Measurements from ENCODE around the gene MYO3A.

MYO3A gene, protein sequence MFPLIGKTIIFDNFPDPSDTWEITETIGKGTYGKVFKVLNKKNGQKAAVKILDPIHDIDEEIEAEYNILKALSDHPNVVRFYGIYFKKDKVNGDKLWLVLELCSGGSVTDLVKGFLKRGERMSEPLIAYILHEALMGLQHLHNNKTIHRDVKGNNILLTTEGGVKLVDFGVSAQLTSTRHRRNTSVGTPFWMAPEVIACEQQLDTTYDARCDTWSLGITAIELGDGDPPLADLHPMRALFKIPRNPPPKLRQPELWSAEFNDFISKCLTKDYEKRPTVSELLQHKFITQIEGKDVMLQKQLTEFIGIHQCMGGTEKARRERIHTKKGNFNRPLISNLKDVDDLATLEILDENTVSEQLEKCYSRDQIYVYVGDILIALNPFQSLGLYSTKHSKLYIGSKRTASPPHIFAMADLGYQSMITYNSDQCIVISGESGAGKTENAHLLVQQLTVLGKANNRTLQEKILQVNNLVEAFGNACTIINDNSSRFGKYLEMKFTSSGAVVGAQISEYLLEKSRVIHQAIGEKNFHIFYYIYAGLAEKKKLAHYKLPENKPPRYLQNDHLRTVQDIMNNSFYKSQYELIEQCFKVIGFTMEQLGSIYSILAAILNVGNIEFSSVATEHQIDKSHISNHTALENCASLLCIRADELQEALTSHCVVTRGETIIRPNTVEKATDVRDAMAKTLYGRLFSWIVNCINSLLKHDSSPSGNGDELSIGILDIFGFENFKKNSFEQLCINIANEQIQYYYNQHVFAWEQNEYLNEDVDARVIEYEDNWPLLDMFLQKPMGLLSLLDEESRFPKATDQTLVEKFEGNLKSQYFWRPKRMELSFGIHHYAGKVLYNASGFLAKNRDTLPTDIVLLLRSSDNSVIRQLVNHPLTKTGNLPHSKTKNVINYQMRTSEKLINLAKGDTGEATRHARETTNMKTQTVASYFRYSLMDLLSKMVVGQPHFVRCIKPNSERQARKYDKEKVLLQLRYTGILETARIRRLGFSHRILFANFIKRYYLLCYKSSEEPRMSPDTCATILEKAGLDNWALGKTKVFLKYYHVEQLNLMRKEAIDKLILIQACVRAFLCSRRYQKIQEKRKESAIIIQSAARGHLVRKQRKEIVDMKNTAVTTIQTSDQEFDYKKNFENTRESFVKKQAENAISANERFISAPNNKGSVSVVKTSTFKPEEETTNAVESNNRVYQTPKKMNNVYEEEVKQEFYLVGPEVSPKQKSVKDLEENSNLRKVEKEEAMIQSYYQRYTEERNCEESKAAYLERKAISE (N-terminal part only)

DNA sequence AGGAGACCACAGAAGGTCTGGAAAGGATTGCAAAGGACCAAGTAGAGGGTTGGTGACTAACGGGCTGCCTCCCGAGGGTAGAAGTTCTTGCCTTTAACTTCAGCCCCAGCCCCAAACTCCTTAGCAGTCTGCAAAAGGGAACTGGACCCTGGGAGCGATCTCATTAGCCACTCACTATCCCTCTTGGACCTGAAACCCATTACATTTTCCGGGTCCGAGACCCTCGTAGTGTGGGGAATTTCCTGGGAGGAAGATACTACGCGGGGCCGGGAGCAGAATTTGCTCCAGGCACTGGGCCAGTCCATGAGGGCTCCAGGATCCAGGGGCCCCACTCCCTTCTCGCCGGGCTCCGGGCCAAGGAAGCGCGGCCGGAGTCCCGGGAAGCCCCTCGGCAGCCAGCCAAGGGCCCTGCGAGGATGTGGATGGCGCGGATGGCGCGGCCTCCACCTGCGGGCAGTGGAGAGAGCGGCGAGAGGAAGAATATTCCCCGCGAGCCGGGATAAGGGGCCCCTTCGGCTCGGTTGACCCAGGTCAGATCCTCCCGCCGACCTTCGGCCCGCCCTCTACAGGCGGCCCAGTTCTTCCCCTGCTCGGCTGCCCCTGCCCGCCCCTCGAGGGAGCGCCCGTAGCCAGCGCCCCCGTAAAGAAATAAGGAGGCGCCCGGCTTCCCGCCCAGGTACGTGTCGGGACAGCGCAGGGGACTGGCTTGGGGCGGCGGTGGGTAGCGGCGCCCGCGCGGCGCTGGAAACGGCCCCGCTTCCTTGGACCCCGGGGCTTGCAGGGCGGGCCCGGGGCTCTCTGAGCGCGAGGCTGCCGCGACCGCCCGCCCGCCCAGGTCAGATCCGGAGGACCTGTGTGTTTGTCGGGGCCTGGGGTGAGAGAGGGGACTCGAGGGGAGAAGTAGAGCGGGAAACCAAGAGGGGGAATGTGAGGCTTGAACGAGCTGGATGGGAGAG lies at the start of gene MYO3A:
Gene MYO3A (plus strand): TSS at position 577 of the 956 bp plus-strand sequence. CDS start 17,882 bp downstream, outside the sequence.
- no peak for DNase-seq

DNA sequence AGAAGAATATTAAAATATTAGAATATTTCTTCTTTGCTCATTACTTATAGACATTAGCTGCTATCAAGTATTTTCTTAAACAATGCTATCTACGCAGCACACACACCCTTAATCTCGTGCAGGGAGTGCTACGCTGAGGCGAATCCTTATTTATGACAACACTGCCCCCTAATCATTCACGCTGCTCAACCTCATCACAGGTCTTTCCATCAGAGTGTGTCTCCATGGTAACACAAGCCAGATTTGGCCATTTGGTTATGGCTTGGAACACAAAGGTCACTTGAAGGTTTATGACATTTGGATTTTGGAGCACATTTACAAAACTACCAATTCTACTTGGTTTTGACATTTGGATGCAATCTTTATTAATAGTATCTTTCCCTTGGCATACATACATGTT lies 45.4 kb upstream of the MYO3A start:
- no peak for DNase-seq

DNA sequence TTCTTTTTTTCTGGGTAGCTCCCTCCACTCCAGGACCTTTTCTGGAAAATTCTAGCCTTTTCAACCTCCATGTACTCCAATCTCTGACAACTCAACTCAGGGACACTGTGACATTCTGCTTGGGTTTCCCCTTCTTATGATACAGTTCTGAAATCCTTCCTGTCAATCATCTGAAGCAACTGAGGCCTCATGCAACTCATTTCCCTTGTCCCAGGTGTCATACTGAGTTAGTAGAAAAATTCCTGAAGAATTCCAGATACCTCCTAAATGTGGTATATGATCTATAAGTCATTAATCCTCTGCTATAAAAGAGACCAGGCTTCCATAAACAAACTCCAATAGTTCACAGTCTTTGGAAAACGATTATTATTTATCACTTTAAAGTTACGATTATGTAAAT lies 43.0 kb upstream of the MYO3A start:
- DNase-seq, result no peak

DNA sequence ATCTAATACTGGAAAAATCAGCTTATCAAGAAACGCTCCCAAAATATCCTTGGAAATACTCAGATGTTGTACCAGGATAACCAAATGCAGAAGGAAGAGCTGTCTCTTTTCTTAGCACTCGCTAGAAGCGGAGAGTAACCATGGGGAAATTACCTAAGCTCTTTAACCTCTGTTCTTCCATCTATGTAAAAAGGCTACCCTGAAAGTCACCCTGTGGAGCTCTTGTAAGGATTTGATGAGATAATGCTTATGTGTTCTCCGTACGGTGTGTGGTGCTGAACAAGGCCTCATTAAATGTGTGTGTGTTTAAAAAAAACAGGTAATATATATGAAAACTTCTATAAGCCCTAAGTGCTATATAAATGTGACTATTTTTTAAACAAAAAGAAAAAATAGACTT lies 38.2 kb upstream of the MYO3A start:
- no peak for DNase-seq

DNA sequence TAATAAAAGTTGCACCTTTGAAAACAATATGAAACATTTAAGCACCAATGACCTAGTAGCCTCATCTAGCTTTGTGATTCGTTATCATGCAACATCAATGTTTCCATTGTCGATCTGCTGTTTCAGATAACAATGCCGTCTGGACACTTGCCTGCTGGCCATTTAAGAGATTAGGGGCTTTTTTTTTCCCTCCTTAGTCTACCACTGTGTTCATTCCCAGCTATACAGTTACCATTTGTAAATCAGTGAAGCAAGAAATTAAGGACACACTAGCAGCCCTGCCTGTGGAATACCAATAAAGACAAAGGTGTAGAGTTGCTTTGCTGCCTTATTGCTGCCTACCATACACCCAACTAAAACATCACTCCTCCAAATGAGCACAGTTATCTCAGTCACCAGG lies 37.6 kb upstream of the MYO3A start:
- DNase-seq, result no peak

DNA sequence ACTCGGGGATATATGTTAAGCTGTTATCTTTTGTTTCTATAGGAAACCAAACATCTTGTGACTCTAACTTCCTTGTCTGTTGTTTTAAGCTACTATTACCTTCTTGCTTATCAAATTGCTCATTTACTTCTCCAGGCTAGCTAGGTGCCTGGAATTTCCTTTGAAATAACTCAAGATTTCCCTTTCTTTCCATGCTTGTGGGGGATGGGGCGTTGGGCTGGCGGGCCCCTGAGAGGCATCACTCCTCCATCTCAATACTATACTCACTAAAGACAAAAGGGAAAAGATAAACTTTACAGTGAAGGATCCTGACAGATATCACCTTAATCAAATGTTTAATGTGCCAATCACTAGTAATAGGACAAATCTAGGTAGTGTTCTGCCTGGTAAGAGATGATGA lies 34.7 kb upstream of the MYO3A start:
- no peak for DNase-seq

DNA sequence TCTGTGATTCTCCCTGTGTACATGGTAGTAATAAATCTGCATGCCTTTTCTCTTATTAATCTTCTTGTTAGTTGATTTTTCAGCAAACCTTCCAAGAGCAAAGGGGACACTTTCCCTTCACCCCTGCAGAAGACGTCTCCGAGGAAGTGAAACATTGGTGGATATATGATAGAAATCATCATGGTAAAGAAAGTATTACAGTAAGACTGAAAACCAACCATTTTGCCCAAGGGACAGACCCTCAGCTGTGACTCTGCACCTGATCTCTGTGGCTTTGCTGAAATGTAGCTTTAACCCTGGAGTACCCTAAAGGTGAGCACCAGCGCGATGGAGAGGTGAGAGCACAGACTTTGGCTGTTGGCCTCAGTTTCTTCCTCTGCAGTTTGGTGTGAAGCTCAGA lies 32.8 kb upstream of the MYO3A start:
- no peak for DNase-seq

DNA sequence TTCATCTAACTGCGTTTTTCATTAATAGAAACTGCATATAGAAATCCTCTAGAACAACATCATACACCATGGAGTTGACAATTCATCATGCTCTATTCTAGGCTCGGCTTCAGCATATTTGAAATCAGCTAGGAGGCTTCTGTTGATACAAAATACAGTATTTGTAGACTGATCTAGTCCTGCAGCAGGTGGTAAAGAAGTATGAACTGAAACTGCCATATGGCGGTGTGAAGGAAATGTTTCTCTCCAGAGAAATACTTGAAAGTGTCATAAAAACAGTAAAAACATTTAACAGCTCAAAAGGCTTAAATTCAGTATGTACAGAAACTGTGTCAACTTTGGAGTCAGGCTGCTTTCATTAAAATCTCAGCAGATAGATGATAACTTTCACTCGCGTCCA lies 32.0 kb upstream of the MYO3A start:
- DNase-seq, result no peak

DNA sequence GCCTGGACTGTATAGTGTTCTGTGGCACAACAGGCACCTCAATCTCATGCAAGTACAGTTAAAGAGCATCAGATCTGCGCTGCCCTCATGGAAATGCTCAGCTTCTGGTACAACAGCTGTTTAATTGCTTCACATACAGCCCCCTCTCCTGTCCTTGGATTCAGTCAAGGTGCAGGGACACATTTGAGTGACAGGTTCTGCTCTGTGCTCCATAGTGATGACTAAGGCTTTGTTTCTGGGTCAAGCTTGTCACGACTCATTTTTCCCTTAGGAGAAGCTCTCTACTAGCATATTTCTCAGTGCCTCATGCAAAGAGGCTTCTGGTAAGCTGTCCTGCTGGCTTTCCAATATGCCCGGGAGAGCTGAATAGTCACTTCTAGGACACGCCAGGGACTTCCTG lies 26.8 kb upstream of the MYO3A start:
- no peak for DNase-seq

DNA sequence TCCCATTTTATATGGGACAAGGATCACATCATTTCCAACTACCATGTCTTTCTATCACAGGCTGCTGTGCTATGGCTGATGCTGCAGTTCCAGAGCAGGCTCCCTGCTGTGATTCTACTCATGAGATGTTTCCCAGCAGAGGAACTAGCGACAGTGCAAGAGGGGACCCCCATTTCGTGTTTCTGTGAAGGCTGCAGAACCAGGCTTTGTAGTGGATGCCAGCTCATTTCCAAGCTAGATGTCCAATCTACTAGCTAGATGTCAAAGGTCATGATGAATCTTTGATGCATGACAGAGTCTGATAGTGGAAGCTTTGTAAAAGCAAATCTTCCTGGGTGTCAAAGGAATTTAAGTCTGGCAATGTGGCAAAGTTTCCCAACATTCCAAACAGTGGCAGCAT lies 21.2 kb upstream of the MYO3A start:
- DNase-seq, result no peak

DNA sequence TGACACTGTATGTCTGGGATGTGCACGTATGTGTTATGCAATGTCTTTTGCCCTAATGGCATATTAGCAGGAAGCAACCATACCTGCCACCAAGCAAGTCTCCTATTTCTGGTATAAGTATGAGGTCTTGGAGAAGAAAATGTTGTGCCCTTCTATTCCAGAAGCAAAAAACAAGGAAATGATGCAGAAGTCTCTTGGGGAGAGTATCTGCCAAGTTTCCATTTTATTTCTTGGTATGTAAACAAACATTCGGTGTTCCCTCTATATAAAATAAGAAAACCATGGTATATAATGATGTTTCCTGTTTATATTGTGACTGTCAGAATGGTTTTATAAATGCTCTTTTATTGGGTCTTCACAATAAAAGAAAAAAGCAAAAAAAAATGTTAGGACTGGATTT lies 19.3 kb upstream of the MYO3A start:
- no peak for DNase-seq

DNA sequence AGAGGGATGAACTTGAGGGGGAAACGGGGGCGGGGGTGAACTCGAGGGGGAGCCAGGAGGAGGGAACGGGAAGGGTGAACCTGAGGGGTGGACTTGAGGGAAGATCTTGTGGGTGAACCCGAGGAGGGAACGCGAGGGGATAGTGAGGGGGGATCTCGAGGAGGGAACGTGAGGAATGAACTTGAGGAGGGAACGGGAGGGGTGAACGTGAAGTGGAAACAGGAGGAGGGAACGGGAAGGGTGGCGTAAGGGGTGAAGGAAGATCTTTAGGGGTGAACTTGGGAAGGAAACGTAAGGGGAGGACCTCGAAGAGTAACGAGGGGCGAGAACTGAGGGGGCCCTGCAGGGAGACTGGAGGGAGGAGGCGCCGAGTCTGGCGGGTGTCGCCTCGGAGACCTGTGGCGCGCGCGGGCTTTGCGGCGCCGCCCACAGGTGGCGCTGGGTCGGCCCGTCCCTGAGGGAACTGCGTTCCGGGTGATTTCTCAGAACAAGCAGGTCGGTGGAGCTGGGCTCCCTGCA lies 651 bp downstream of the MYO3A start:
- DNase-seq, result peak; percentile 6

DNA sequence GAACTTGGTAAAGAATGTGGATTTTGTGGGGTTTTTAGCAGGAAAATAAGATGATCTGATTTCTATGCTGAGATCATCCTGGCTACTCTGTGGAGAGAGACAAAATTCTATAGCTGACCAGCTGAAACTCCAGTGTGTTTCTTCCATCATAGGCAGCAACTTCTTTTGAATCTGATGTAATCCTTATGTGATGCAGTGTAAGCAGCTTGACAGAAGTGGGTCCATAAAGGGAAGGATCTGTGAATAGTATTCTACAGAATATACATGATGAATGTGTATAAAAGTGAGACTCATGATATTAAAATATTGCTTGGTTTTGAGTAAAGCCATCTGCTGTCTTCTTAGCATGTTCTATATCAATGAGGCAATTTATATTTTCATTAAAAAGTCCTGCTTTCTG lies 4.4 kb downstream of the MYO3A start:
- no peak for DNase-seq

DNA sequence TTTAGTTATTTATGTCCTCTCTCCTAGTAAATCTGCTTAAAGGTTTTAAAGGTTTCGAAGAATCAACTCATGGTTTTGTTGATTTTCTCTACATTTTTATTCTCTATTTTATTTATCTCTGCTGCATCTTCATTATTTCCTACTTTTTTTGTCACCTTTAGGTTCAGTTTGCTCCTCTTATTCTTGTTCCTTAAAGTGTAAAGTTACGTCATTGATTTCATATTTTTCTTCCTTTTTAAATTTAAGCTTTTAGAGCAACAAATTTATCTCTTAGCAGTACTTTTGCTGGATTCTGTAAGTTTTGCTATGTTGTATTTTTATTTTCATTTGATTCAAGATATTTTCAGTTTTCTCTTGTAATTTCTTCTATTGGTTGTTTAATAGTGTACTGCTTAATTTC lies 10.7 kb downstream of the MYO3A start:
- no peak for DNase-seq

DNA sequence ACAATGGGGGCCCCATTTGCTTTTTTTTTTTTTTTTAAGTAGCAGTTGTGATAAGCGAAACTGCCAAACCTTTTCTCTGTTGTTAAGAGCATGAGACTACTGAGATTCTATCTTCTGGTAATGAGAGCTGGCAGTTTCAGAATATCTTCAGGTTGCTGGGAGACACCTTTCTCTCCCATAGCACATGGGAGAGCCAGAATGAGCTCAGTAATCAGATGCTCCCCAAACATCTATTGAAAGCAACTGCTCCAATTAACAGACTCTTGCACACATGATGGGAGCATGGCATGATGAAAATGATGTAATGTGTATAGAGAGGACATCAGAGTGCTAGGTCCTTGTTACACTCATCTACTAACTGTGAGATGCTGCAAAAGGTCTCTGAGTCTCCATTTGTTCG lies 18.8 kb downstream of the MYO3A start:
- no peak for DNase-seq

DNA sequence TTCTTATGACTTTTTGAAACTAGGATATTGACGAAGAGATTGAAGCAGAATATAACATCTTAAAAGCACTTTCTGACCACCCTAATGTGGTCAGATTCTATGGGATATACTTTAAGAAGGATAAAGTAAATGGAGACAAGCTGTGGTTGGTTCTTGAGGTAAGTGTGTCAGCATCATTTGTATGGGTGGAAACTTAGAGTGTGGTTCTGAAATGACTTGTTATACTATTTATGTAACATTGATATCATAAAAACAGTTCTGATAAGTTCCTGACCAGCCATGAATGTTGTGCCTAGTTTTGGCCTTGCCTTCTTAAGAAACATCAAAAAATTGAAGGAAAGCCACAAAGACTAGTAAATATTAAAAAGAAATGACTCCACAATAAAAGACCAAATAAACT lies 20.8 kb downstream of the MYO3A start:
- DNase-seq, result no peak

DNA sequence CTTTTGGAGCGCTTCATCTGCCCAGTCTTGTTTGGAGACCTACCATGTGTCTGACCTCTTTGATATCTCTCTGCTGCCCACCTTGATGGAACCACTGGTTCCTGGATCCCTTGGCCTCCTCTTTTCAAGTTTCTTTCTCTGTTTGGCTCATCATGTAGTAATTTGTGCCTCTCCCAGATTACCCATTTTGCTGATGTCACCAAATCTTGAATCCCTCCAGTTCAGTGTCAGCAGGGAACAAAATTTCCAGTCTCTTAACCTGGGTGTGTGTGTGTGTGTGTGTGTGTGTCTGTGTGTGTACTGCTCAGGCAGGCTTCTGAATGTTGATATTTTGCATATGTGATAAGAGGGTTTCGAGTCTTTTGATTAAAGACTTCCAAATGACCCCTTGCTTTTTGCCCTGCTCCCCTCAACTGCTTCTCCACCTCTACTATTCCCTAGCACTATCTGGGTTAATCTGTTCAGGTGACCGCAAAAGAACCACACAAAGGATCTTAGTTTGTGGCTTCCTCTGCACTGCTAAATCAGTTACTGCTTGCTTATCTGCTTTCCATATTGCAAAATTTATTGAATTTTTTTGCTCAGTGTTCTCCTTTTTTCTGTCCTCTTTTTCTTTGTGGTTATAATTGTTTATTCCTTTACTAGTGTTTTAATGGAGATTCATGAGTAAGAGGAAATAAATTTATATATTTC lies 25.7 kb downstream of the MYO3A start:
- DNase-seq, result no peak

DNA sequence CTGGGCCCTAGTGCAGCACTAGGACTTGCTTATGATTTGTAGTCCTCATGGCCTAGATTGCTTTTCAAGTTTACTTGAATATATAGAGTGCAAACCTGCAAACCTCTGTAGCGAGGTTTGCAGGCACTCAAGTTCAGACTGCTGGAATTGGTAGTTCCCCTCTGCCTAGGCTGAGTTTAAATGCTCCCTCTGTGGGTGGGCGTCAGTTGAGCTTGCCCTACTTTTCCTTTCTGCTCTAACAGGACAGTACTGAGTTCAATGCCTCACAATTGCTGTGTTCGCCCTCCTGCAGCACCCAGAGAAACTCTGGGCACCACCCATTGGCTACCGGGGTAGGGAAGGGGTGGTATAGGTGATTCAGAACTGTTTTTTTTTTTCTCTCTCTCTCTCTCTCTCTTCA lies 31.6 kb downstream of the MYO3A start:
- DNase-seq, result no peak

DNA sequence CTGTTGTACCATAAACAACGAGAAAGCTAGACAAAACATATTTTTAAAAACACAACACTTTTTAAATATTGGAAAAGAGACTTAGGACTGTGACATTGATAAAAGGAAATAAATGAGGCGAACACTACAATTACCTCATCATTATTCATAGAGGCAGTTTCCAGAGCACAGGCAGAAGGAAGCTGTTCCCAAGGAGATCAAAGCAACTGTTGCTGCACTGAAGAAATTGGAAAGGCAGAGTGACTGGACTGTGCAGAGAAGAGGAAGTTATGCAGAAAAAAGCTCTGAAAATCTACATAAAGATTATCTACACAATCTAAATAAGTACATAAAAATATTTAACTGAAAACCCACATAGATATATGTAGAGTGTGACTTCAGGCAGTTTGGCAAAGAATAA lies 32.8 kb downstream of the MYO3A start:
- no peak for DNase-seq

DNA sequence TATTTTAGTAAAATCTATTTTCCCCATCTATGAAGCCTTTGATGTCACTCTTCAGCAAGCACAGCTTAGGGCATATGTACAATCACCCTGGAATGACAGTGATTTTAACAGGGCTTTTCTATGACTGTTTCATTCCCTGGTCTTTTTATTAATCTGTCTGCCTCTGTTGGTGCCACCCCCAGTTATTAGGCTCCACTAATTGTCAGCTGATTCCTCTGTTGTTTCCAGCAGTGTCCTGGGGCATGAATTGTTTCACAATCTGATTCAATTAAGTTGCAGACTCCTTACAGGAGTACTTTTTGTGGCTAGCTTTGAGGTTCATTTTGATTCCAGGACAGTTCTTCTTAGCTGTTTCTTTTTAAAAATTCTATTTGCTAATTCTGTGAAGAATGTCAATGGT lies 38.6 kb downstream of the MYO3A start:
- no peak for DNase-seq

DNA sequence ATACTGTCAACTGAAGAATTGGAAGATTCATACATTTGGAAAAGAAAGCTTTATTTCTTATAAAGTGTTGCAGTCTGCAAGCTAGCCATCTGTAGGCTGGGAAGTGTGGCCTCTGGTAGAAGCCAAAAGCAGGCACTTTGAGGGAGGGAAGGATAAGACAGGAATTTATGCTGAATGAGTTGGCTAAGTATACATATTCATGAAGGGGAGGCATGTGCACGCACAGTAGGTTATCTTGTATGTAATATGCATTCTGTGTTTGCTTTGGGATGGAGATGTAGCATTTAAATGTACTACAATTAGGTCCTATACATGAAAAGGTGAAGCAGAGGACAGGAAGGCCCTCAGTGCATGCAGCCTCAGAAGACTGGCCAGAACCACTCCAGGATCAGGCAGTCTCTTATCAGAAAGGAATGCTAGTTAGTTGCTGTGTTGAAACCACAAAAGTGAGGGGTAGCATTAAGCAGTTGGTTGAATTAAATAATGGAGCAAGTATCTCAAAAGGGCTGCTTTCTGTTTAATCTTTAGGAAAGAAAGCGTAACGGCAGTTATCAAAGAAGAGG lies 40.9 kb downstream of the MYO3A start:
- DNase-seq, result no peak

Measured in stimulated activated CD4-positive, alpha-beta T cell treated with anti-CD3 and anti-CD28 coated beads, Interleukin-1b, Interleukin-23, amount 100 ng/mL, for 48 hours (primary cell).